GM23338 (cell line): ENCODE results near the gene GBE1. TPM values are rescaled to one million over a fixed set of nuclear protein-coding genes. Genes with fewer than 3 reads are reported as not detected.

ENCODE experiments used
- ATAC-seq: fragments of 200-7000 bp; cut with Tn5 transposase; 3 replicates; pipeline ENCODE4 v1.9.1; 2020
- DNase-seq: peaks from one replicate; pipeline ENCODE4 v3.0.0-alpha.2; 2015; ENCODE audit warnings: low spot score
- H2AFZ ChIP-seq: fragments of 200-600 bp; sonication (generic); 2 replicates; pipeline ENCODE4 v1.8.0; 2016; ENCODE audit warnings: antibody characterized with exemption, mild to moderate bottlenecking, moderate library complexity
- H3F3A ChIP-seq: fragments of 200-600 bp; sonication (generic); replicated peaks from 2 replicates; pipeline ENCODE4 v1.8.0; 2017; ENCODE audit warnings: antibody characterized with exemption, mixed run types, low read depth
- H3K27ac ChIP-seq: fragments of 200-600 bp; sonication (generic); 2 replicates; pipeline ENCODE4 v1.6.1; 2016; ENCODE audit warnings: low read depth
- H3K27me3 ChIP-seq: fragments of 200-600 bp; sonication (generic); 2 replicates; pipeline ENCODE4 v1.8.0; 2016; ENCODE audit warnings: mild to moderate bottlenecking, mixed run types, moderate library complexity; ENCODE audit not compliant: insufficient read depth
- H3K36me3 ChIP-seq: fragments of 200-600 bp; sonication (generic); 2 replicates; pipeline ENCODE4 v1.8.0; 2016; ENCODE audit warnings: mild to moderate bottlenecking; ENCODE audit not compliant: insufficient read depth
- H3K4me1 ChIP-seq: fragments of 200-600 bp; sonication (generic); 2 replicates; pipeline ENCODE4 v1.8.0; 2016; ENCODE audit warnings: mild to moderate bottlenecking, moderate library complexity; ENCODE audit not compliant: insufficient read depth
- H3K4me2 ChIP-seq: fragments of 200-600 bp; sonication (generic); 2 replicates; pipeline ENCODE4 v1.7.1; 2017; ENCODE audit warnings: mixed run types
- H3K4me3 ChIP-seq: fragments of 200-600 bp; sonication (generic); 2 replicates; pipeline ENCODE4 v1.6.1; 2016; ENCODE audit warnings: mixed run types
- H3K79me2 ChIP-seq: fragments of 200-600 bp; sonication (generic); replicated peaks from 2 replicates; pipeline ENCODE4 v1.8.0; 2017; ENCODE audit warnings: mild to moderate bottlenecking; ENCODE audit not compliant: insufficient read depth
- H3K9me2 ChIP-seq: fragments of 200-600 bp; sonication (generic); 2 replicates; pipeline ENCODE4 v1.8.0; 2017; ENCODE audit not compliant: insufficient read depth
- H4K20me1 ChIP-seq: fragments of 200-600 bp; sonication (generic); replicated peaks from 2 replicates; pipeline ENCODE4 v1.8.0; 2017; ENCODE audit warnings: mild to moderate bottlenecking; ENCODE audit not compliant: insufficient read depth
- H3K27ac Mint-ChIP-seq: 2 replicates; pipeline ENCODE4 v1.8.0; 2020; ENCODE audit warnings: inconsistent platforms, mild to moderate bottlenecking, moderate library complexity, mixed read lengths
- H3K27me3 Mint-ChIP-seq: 3 replicates; pipeline ENCODE4 v1.8.0; 2022; ENCODE audit warnings: low read depth, mild to moderate bottlenecking, moderate library complexity, mixed read lengths, inconsistent platforms; ENCODE audit not compliant: insufficient read depth, poor library complexity
- H3K36me3 Mint-ChIP-seq: 3 replicates; pipeline ENCODE4 v1.8.0; 2021; ENCODE audit warnings: low read depth, mild to moderate bottlenecking, inconsistent platforms, moderate library complexity, mixed read lengths
- H3K4me1 Mint-ChIP-seq: 3 replicates; pipeline ENCODE4 v1.8.0; 2020; ENCODE audit warnings: mild to moderate bottlenecking, inconsistent platforms, mixed read lengths
- H3K4me3 Mint-ChIP-seq: 3 replicates; pipeline ENCODE4 v1.8.0; 2021; ENCODE audit warnings: moderate library complexity, mild to moderate bottlenecking, inconsistent platforms, mixed read lengths
- H3K9me3 Mint-ChIP-seq: 3 replicates; pipeline ENCODE4 v1.8.0; 2020; ENCODE audit warnings: moderate library complexity, mild to moderate bottlenecking, inconsistent platforms, mixed read lengths
- CTCF ChIP-seq, 2 experiments: fragments of 200-600 bp in 1 of 2; sonication (generic) in 1 of 2; conservative IDR thresholded peaks; 2 replicates each; pipeline versions ENCODE4 v1.5.1 to v1.6.1; 2016 to 2017; ENCODE audit warnings: antibody characterized with exemption in 2 of 2, low read depth in 2 of 2, mild to moderate bottlenecking in 2 of 2, moderate library complexity in 1 of 2
- ETS1 ChIP-seq: IDR thresholded peaks from 2 replicates; pipeline ENCODE4 v1.6.1; 2016; ENCODE audit warnings: antibody characterized with exemption
- EZH2 ChIP-seq: fragments of 200-600 bp; sonication (generic); IDR thresholded peaks from one replicate; pipeline ENCODE4 v1.8.0; 2017; ENCODE audit warnings: antibody characterized with exemption, mild to moderate bottlenecking, low read depth; ENCODE audit not compliant: unreplicated experiment
- POLR2AphosphoS5 ChIP-seq: IDR thresholded peaks from 2 replicates; pipeline ENCODE4 v1.6.1; 2016; ENCODE audit warnings: antibody characterized with exemption, low read depth
- REST ChIP-seq: IDR thresholded peaks from one replicate; pipeline ENCODE4 v1.6.1; 2018; ENCODE audit warnings: antibody characterized with exemption; ENCODE audit not compliant: unreplicated experiment
- ZNF114 ChIP-seq: fragments of 250-450 bp; sonication (Bioruptor Pico); IDR thresholded peaks from 2 replicates; pipeline ENCODE4 v1.5.0; 2020; ENCODE audit warnings: mild to moderate bottlenecking, moderate library complexity
- ZNF462 ChIP-seq: fragments of 250-450 bp; sonication (Bioruptor Pico); IDR thresholded peaks from 2 replicates; pipeline ENCODE4 v1.5.0; 2020; ENCODE audit warnings: mild to moderate bottlenecking, moderate library complexity
- polyA plus RNA-seq: library from polyadenylated mRNA; unstranded; fragments of >200 nt; fragmentation: Nextera tagmentation; extraction: Ambion mirVana; gene quantifications from 2 replicates; pipeline ENCODE4 v1.2.1, GENCODE V29; 2016
- total RNA-seq: library from RNA; depleted of rRNA; stranded (reverse); fragments of >200 nt; shearing (Covaris generic); gene quantifications from 2 replicates; pipeline ENCODE4 v1.2.3, GENCODE V29; 2014

GBE1 gene
- total and polyA plus RNA-seq, 2 experiments from 2014 or later: 6.4 to 12.2 TPM

GRCh38 chr3:81530180-81530939, 231.1 kb downstream of the GBE1 start:
- no peak overlapping the region for H3K27ac Mint-ChIP-seq

GRCh38 chr3:81521855-81522254, 239.6 kb downstream of the GBE1 start:
- H4K20me1 ChIP-seq: no peaks in the 10 kb centered on the region
- peaks cover 10% of the 10 kb centered on the region; the same call in 2 of the 3 replicates for H3K36me3 Mint-ChIP-seq
- H3K4me1 Mint-ChIP-seq: no peaks in the 10 kb centered on the region
- TF ChIP-seq REST (no peak), ETS1 (no peak), POLR2AphosphoS5 (no peak), ZNF114 (CRISPR knock-in tag) (no peak), CTCF (conservative IDR thresholded peaks at IDR 0.05; ENCODE audit: low read depth in 2 of 2) (no peak), EZH2 (no peak), ZNF462 (CRISPR knock-in tag) (no peak)

More at GRCh38 chr3:81530180-81530939, 231.1 kb downstream of the GBE1 start:
- no peaks in the 10 kb centered on the region for H3K4me1 ChIP-seq
- Mint-ChIP-seq H3K4me1 (peaks cover 2% of the 10 kb centered on the region; the same call in 1 of the 3 replicates), H3K4me3 (no peak overlapping the region), H3K36me3 (peaks cover 12% of the 10 kb centered on the region; the same call in 2 of the 3 replicates), H3K9me3 (peaks cover 2% of the 10 kb centered on the region; the same call in 2 of the 3 replicates), H3K27me3 (peaks cover 4% of the 10 kb centered on the region)
- H3K4me2 ChIP-seq: no peak overlapping the region
- H2AFZ ChIP-seq: no peak overlapping the region
- no peak for TF ChIP-seq POLR2AphosphoS5
- H3K27ac ChIP-seq: no peak overlapping the region
- H3K9me2 ChIP-seq: peaks cover 5% of the 10 kb centered on the region; the same call in 1 of the 2 replicates
- DNase-seq: no peak
- no peaks in the 10 kb centered on the region for H3K27me3 ChIP-seq
- no peaks in the 10 kb centered on the region for H3K79me2 ChIP-seq
- H3K36me3 ChIP-seq: no peaks in the 10 kb centered on the region
- H4K20me1 ChIP-seq: no peaks in the 10 kb centered on the region; the same call in 1 of the 2 replicates
- H3F3A ChIP-seq: no peaks in the 10 kb centered on the region
- no peak for ATAC-seq
- no peak overlapping the region for H3K4me3 ChIP-seq

More at GRCh38 chr3:81521855-81522254, 239.6 kb downstream of the GBE1 start:
- DNase-seq (no peak), ATAC-seq (no peak)
- Histone ChIP-seq H3K27ac (no peak overlapping the region), H3K4me3 (no peak overlapping the region), H3F3A (no peaks in the 10 kb centered on the region), H3K4me1 (no peaks in the 10 kb centered on the region), H2AFZ (no peak overlapping the region), H3K9me2 (no peaks in the 10 kb centered on the region), H3K36me3 (no peaks in the 10 kb centered on the region), H3K4me2 (no peak overlapping the region), H3K27me3 (no peaks in the 10 kb centered on the region), H3K79me2 (no peaks in the 10 kb centered on the region)
- peaks cover 5% of the 10 kb centered on the region; the same call in 1 of the 3 replicates for H3K9me3 Mint-ChIP-seq
- H3K4me3 Mint-ChIP-seq: no peak overlapping the region
- no peaks in the 10 kb centered on the region for H3K27me3 Mint-ChIP-seq
- no peak overlapping the region for H3K27ac Mint-ChIP-seq
